Suprapubic skin (tissue), 4 donors: Measurements from ENCODE around the gene CHST13. TPM values are rescaled to one million over a fixed set of nuclear protein-coding genes. Genes with fewer than 3 reads are reported as not detected.

Experiments
- DNase-seq, 2 donors: peaks; one replicate each; pipeline ENCODE4 v3.0.0-alpha.2; 2019; ENCODE audit warnings: low spot score in 2 of 2
- H3K27ac ChIP-seq: fragments of 200-600 bp; sonication (generic); one replicate; pipeline ENCODE4 v1.5.1; 2019
- H3K27me3 ChIP-seq: fragments of 200-600 bp; sonication (generic); one replicate; pipeline ENCODE4 v1.5.1; 2019
- H3K36me3 ChIP-seq: fragments of 200-600 bp; sonication (generic); one replicate; pipeline ENCODE4 v1.5.1; 2019
- H3K4me1 ChIP-seq: fragments of 200-600 bp; sonication (generic); one replicate; pipeline ENCODE4 v1.5.1; 2019
- H3K4me3 ChIP-seq: fragments of 200-600 bp; sonication (generic); one replicate; pipeline ENCODE4 v1.5.1; 2019; ENCODE audit warnings: mild to moderate bottlenecking
- H3K9me3 ChIP-seq: fragments of 200-600 bp; sonication (generic); one replicate; pipeline ENCODE4 v1.5.1; 2019
- CTCF ChIP-seq, 2 donors: fragments of 200-600 bp in 1 of 2; fragments of 450-650 bp in 1 of 2; sonication (generic) in 1 of 2; IDR thresholded peaks; one replicate each; pipeline ENCODE4 v1.5.1; 2016 to 2019; ENCODE audit warnings: antibody characterized with exemption in 2 of 2, mild to moderate bottlenecking in 1 of 2, moderate library complexity in 1 of 2
- EP300 ChIP-seq: sonication (generic); formaldehyde crosslinking; IDR thresholded peaks from one replicate; pipeline ENCODE4 v1.6.1; 2017; ENCODE audit warnings: antibody characterized with exemption
- POLR2A ChIP-seq, 2 donors: fragments of 450-650 bp; IDR thresholded peaks; one replicate each; pipeline ENCODE4 v1.6.1; 2017; ENCODE audit warnings: antibody characterized with exemption in 2 of 2, mild to moderate bottlenecking in 2 of 2, moderate library complexity in 2 of 2
- POLR2AphosphoS5 ChIP-seq, 3 donors: sonication (generic); formaldehyde crosslinking; IDR thresholded peaks; one replicate each; pipeline ENCODE4 v1.6.1; 2017; ENCODE audit warnings: antibody characterized with exemption in 3 of 3
- WGBS: methylation state at CpG from one replicate; pipeline ENCODE4 v1.1.5; 2018; 5-methylcytosine and 5-hydroxymethylcytosine counted together
- total RNA-seq, 4 donors: library from RNA; depleted of rRNA; stranded (reverse); fragments of >200 nt; gene quantifications; one replicate each; pipeline ENCODE4 v1.1.0, GENCODE V29; 2016

CHST13 gene, protein sequence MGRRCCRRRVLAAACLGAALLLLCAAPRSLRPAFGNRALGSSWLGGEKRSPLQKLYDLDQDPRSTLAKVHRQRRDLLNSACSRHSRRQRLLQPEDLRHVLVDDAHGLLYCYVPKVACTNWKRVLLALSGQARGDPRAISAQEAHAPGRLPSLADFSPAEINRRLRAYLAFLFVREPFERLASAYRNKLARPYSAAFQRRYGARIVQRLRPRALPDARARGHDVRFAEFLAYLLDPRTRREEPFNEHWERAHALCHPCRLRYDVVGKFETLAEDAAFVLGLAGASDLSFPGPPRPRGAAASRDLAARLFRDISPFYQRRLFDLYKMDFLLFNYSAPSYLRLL
- total RNA-seq: not detected

DNA sequence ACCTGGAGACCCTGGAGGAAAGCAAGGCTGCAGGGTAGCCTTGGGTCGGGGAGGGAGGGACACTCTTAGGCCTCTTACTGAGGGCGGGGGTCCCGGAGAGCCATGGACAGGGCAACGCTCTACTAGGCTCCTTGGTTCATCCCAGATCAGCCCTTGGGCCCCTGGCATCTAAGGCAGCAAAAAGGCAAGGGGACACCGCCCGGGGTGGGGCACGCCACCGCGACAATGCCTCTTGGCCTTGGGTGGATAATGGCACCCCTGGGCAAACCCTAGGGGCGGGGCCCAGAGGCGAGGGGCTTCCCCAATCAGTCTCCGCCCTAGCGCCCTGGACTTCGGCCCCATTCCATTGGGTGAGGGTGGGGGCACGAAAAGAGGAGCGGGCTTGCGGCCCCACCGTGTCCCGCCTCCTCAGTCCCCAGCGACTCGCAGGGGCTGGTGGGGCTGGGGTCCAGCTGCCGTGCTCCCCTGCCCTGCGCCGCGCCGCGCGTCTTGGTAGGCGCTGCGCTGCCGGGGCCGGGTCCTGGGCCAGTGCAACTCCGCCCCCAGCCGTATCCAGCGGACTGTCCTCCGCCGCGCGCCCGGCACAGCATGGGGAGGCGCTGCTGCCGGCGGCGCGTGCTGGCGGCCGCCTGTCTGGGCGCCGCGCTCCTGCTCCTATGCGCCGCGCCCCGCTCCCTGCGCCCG lies at the start of gene CHST13:
CHST13 (plus strand) TSS at position 411 of the 684 bp plus-strand sequence; CDS start at position 589, 178 bp downstream.
- Histone ChIP-seq H3K4me1 (peaks cover 14% of the 10 kb centered on the region), H3K9me3 (no peaks in the 10 kb centered on the region), H3K4me3 (peak within 1 kb of the TSS; percentile 50), H3K36me3 (no peaks in the 10 kb centered on the region), H3K27me3 (peaks cover 36% of the 10 kb centered on the region), H3K27ac (no peak within 1 kb of the TSS)
- no peak for DNase-seq
- WGBS: 0% methylated on average over 14 of the region's 56 CpGs
- TF ChIP-seq EP300: no peak
- TF ChIP-seq POLR2AphosphoS5 (IDR thresholded peaks at IDR 0.05): no peak
- no peak for TF ChIP-seq POLR2A (IDR thresholded peaks at IDR 0.05)
- TF ChIP-seq CTCF (IDR thresholded peaks at IDR 0.05): no peak

GRCh38 chr3:126474498-126475412 lies 49.2 kb upstream of the CHST13 start:
- H3K27ac ChIP-seq: peak overlapping the region; percentile 93
- H3K27me3 ChIP-seq: no peaks in the 10 kb centered on the region
- peaks cover 13% of the 10 kb centered on the region for H3K36me3 ChIP-seq
- peak in 1 of 2 donors; percentile 75 for DNase-seq
- no peak for TF ChIP-seq POLR2A (IDR thresholded peaks at IDR 0.05)
- no peak for TF ChIP-seq EP300
- TF ChIP-seq POLR2AphosphoS5 (IDR thresholded peaks at IDR 0.05): no peak
- TF ChIP-seq CTCF (IDR thresholded peaks at IDR 0.05): no peak
- H3K4me1 ChIP-seq: peaks cover 49% of the 10 kb centered on the region
- 18% methylated on average over 24 of the region's 72 CpGs for WGBS
- H3K9me3 ChIP-seq: no peaks in the 10 kb centered on the region
- H3K4me3 ChIP-seq: peak overlapping the region; percentile 68

GRCh38 chr3:126475413-126476114 lies 48.4 kb upstream of the CHST13 start, which contains the start of gene ZXDC:
ZXDC (minus strand) TSS chr3:126475891; CDS start chr3:126475865, 26 bp downstream.
- no peaks in the 10 kb centered on the region for H3K27me3 ChIP-seq
- H3K4me1 ChIP-seq: peaks cover 49% of the 10 kb centered on the region
- peak within 1 kb of the TSS; percentile 93 for H3K27ac ChIP-seq
- no CpG with 5 or more reads among the region's 112 CpGs for WGBS
- no peaks in the 10 kb centered on the region for H3K9me3 ChIP-seq
- peak within 1 kb of the TSS; percentile 68 for H3K4me3 ChIP-seq
- H3K36me3 ChIP-seq: peaks cover 5% of the 10 kb centered on the region
- DNase-seq: peak; percentile 95
- TF ChIP-seq CTCF (IDR thresholded peaks at IDR 0.05): peak; percentile 19 to 52
- TF ChIP-seq EP300: no peak
- TF ChIP-seq POLR2A (IDR thresholded peaks at IDR 0.05): peak; percentile 81 to 86
- peak in 1 of 3 donors; percentile 13 for TF ChIP-seq POLR2AphosphoS5 (IDR thresholded peaks at IDR 0.05)

DNA sequence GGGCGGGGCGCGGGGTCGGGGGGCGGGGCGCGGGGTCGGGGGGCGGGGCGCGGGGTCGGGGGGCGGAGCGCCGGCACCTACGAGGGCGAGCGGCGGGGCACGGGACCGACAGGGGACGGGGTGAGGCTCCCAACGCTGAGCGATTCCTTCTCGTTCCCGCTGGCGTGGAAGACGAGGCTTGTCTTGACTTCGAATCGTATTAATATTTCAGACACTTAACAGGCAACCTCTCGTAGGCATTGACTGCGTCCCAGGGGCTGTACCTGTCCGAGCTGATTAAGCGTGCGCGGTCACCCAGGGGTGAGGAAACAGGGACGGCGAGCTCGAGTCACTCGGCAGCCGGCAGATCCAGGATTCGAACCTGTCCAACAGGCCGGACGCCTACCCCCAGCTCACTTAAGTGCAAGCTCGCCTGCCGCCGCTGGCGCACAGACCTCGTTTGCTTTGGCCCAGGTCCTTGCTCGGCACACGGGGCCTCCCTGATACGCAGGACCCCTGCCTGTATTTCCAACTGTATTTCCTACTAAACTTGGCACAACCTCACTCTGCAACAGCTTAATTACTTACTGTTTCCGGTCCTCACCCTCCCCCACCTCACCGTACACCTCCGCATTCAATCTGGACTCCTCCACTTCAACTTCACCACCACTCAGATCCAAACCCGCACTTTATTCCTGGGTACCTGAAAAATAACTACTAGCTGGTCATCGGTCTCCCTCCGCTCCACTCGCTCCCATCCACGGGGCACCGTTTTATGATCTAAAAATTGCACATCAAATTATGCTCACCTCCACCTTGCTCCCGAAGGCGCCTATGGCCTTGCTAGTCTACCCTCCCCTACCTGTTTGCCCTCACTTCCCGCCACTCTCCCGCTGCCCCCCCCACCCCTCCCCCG lies 47.5 kb upstream of the CHST13 start:
- 38% methylated on average over 22 of the region's 66 CpGs for WGBS
- peak; percentile 86 to 87 for DNase-seq
- Histone ChIP-seq H3K36me3 (no peaks in the 10 kb centered on the region), H3K9me3 (no peaks in the 10 kb centered on the region), H3K27me3 (no peaks in the 10 kb centered on the region), H3K27ac (peak overlapping the region; percentile 93), H3K4me1 (peaks cover 46% of the 10 kb centered on the region), H3K4me3 (peak overlapping the region; percentile 68)
- no peak for TF ChIP-seq EP300
- TF ChIP-seq POLR2A (IDR thresholded peaks at IDR 0.05): no peak
- TF ChIP-seq POLR2AphosphoS5 (IDR thresholded peaks at IDR 0.05): peak in 1 of 3 donors; percentile 27
- no peak for TF ChIP-seq CTCF (IDR thresholded peaks at IDR 0.05)
